T47D (cell line): ENCODE results near the gene TMEM186.

Experiments used
- DNase-seq, 2 experiments: peaks; one replicate each; pipeline versions ENCODE4 v3.0.0 to v3.0.0-alpha.2; 2011 to 2012; ENCODE audit warnings: low read depth in 1 of 2, low spot score in 1 of 2
- JUND ChIP-seq: IDR thresholded peaks from 2 replicates; pipeline ENCODE4 v1.6.1; 2012; ENCODE audit warnings: low read depth
- in situ Hi-C: cut with HindIII; loops from 2 replicates; pipeline ENCODE4 v1.10.0; 2016; ENCODE audit warnings: low sequenced_read_pairs, low pct_unique_long_range_greater_than_20kb

The TMEM186 gene

GRCh38 chr16:8826278-8826879 lies 28.9 kb upstream of the TMEM186 start:
- TF ChIP-seq JUND, result no peak
- DNase-seq, result no peak
- in situ Hi-C loops, result no loop called here

DNA sequence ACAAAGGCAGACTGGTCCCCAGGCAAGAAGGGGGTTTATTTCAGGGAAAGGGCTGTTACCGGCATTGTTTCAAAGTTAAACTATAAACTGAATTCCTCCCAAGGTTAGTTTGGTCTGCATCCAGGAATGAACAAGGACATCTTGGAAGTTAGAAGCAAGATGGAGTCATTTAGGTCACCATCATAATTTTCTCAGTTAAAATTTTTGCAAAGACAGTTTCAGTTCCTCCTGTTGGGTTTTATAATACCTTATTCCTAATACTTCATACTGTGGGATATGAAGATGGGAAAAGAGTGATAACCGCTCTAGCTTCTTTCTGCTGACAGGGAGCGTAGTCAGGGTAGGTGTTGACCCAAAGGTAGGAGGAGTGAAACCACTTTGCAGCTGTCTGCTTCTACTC lies 25.0 kb upstream of the TMEM186 start:
- in situ Hi-C loops, result no loop called here
- TF ChIP-seq JUND, result no peak
- no peak for DNase-seq

DNA sequence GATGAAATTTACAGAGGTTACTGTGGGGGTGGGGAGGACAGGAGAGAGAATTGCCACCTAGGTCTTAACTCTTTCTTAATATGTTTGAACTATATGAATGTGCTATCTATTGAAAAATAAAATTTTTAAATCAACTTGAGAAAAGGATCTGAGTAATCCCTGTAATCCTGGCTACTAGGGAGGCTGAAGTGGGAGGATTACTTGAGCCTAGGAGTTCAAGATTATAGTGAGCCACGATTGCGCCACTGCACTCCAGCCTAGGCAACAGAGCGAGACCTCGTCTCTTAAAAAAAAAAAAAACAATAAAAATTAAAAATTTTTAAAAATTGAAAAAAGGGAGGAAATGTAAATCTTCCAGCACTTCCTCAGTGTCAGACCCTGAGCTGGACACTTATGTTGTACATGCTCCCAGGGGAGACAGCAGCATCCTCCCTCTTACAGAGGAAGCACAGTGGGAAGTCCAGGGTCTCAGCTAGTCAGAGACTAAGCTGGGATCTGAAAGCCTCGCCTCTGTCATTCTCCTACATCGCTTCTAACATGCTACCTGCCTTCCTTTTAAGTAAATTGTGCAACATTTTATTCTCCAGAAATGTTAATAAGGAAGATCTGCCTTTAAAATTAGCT lies 22.1 kb upstream of the TMEM186 start:
- no peak for DNase-seq
- in situ Hi-C loops, result no loop called here
- TF ChIP-seq JUND, result no peak

GRCh38 chr16:8818504-8819270 lies 21.2 kb upstream of the TMEM186 start:
- no peak for TF ChIP-seq JUND
- no peak for DNase-seq
- in situ Hi-C loops, result no loop called here

DNA sequence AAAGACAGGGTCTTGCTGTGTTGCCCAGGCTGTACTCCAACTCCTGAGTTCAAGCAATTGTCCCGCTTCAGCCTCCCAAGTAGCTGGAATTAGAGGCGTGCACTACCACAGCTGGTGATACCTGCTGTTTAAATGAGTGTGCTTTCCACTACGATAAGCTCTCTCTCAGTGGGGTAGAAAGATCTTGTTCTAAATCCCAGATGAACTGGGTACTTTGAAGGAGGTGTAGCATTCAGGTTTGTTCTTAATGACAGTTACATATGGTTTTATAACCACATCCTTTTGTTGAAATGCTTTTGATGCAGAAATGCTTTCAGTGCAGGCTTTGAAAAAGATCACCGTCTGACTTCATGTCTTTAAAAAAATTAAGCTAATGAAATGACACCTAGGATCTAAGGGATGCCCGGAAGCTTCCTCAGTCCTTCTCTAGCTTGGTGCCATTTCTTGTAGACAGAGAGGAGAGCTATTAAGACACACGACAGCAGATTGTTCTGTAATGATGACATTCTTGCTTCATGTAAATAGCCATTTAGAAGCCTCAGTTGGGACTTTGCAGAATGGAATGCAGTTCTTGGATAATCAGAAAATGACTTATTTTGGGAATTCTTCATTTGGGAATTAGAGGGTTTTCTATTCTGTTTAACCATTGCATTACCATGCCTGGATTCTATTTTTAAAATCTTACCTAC lies 19.7 kb upstream of the TMEM186 start:
- DNase-seq, result no peak
- in situ Hi-C loops, result no loop called here
- TF ChIP-seq JUND, result no peak

DNA sequence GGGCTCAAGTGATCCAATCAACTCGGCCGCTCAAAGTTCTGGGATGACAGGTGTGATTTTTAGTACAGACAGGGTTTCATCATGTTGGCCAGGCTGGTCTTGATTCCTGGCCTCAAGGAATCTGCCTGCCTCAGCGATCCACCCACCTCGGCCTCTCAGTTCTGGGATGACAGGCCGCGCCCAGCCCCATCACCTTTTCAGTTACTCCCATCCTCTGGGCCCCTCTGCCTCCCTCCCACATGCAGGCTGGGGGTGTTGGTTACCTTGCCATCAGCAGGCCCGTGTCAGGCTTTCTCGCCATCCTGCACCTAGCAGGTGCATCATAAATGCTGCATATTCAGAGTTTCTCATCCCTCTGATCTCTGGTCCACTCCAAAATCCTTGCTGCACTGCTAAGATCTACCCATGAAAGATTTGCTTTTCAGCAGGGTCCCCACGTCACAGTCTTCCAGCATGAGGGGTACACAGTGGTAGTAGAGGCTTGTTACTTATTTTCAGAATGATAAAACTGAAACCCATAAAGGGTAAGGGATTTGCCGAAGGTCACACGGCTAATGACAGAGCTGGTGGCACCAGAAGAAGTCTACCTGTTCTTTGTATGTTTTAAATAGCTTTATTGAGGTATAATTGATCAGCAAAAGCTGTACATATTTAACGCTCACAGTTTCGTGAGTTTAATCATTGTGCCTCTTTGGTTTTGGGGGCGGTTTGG lies 16.8 kb upstream of the TMEM186 start:
- DNase-seq, result no peak
- TF ChIP-seq JUND, result no peak
- in situ Hi-C loops, result no loop called here

- in situ Hi-C loops, result no loop called here
- no peak for DNase-seq
- no peak for TF ChIP-seq JUND
These were observed 14.9 kb upstream of the TMEM186 start for GRCh38 chr16:8812162-8812843.

DNA sequence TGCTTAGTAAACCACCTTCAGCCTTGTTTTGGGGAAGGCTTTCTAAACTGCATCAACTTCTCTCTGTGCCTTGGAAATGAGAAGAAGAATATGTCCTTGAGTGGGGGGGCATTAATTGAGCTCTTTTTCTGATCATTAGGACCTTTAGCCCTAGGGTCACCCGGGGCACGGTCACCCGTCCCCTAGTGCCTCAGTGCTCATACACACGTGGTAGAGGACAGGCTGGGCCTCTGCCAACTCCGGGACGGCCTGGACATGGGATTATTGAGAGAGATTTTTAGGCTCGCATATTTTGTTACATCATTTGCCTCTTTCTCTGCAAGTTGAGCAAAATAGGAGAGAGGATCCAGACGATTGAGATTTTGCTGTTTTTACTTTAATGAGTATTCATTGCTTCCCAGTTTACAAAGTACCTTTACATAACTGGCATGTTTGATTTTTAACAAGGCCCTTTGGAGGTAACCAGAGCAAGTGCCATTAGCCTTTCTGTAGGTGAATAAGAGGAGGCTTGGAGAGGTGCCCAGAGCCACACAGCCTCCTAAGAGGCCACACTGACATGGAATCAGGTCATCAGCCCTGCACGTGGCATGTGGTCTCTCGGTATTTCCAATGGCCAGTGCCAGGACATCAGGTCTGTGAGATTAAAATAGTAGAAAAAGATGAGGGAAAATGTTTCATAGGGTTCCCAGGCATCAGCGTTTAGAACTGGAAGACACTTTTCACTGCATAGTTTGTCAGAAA lies 11.3 kb upstream of the TMEM186 start:
- no peak for DNase-seq
- TF ChIP-seq JUND, result no peak
- in situ Hi-C loops, result no loop called here

GRCh38 chr16:8808009-8808408 lies 10.6 kb upstream of the TMEM186 start:
- in situ Hi-C loops, result no loop called here
- TF ChIP-seq JUND, result no peak
- no peak for DNase-seq

DNA sequence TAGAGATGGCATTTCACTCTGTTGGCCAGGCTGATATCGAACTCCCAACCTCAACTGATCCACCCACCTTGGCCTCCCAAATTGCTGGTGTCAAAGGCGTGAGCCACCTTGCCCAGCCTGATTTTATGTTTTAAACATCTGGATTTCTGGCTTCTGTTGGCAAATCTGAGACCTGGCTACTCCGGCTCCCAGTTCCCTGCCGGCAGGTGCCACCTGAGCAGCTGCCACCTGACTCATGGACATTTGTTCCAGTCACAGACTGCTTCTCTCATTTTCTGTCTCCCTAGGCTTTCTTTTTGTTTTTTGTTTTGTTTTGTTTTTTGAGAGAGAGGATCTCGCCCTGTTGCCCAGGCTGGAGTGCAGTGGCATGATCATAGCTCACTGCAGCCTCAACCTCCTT lies 9.8 kb upstream of the TMEM186 start:
- in situ Hi-C loops, result no loop called here
- no peak for DNase-seq
- no peak for TF ChIP-seq JUND

- TF ChIP-seq JUND, result no peak
- in situ Hi-C loops, result no loop called here
These were observed 9.0 kb upstream of the TMEM186 start for GRCh38 chr16:8806272-8806983.

More at GRCh38 chr16:8806272-8806983, 9.0 kb upstream of the TMEM186 start:
- no peak for DNase-seq
